Lower leg skin (tissue), 4 donors: ENCODE measurements around the gene OR8G1. TPM values are rescaled to one million over a fixed set of nuclear protein-coding genes. Genes with fewer than 3 reads are reported as not detected.
"Not testable (repeated sequence)": the region's sequence is repeated elsewhere in the genome, so short reads cannot be mapped to it uniquely, and the experiment has no call there.

ENCODE experiments used
- DNase-seq, 2 donors: peaks; one replicate each; pipeline ENCODE4 v3.0.0-alpha.2; 2019; ENCODE audit warnings: low spot score in 2 of 2
- H3K4me3 ChIP-seq: fragments of 200-600 bp; sonication (generic); 2 replicates; pipeline ENCODE4 v1.5.1; 2017; ENCODE audit warnings: mild to moderate bottlenecking, low read depth; ENCODE audit not compliant: poor library complexity, severe bottlenecking
- CTCF ChIP-seq, 3 donors: fragments of 450-650 bp; IDR thresholded peaks; one replicate each; pipeline ENCODE4 v1.5.1; 2016; ENCODE audit warnings: antibody characterized with exemption in 3 of 3, mild to moderate bottlenecking in 3 of 3, moderate library complexity in 2 of 3
- POLR2A ChIP-seq, 2 donors: fragments of 450-650 bp; IDR thresholded peaks; one replicate each; pipeline ENCODE4 v1.6.1; 2016 to 2017; ENCODE audit warnings: antibody characterized with exemption in 2 of 2, mild to moderate bottlenecking in 1 of 2, moderate library complexity in 1 of 2
- WGBS, 2 donors: methylation state at CpG; one replicate each; pipeline ENCODE4 v1.1.5; 2018; 5-methylcytosine and 5-hydroxymethylcytosine counted together
- intact Hi-C: fragments of 100-400 bp; cut with DNase I; formaldehyde crosslinking; loops from one replicate; pipeline ENCODE4 v1.15.0; 2023; ENCODE audit warnings: low total_unique reads
- total RNA-seq, 4 donors: library from RNA; depleted of rRNA; stranded (reverse); fragments of >200 nt; gene quantifications; one replicate each; pipeline ENCODE4 v1.1.0, GENCODE V29; 2016

OR8G1 gene
- total RNA-seq, 4 donors from 2014 or later = not detected

DNA sequence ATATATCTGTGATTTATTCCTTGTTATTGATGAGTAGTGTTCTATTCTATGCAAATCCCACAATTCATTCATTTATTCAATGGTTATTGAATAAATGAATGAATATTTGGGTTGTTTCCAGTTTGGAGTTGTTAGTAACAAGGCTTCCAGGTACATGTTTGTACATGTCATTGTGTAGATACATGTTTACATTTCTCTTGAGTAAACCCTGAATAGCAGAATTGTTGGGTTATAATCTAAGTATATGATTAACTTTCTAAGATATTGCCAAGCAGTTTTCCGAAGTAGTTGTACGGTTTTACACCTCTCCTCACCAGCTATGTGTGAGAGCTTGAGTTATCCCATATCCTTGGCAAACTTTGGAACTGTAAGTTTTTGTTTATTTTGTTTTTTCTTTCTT, 18.5 kb upstream of the OR8G1 start:
- TF ChIP-seq POLR2A (IDR thresholded peaks at IDR 0.05) = no peak
- no peak for TF ChIP-seq CTCF (IDR thresholded peaks at IDR 0.05)
- H3K4me3 ChIP-seq = no peak overlapping the region
- intact Hi-C loops = no loop called here
- 51 to 56% methylated on average over 2 of the region's 2 CpGs for WGBS, 2 donors
- DNase-seq = no peak

GRCh38 chr11:124224618-124225423, 16.1 kb upstream of the OR8G1 start:
- DNase-seq, H3K4me3 ChIP-seq, intact Hi-C loops: not testable (repeated sequence)
- WGBS, 2 donors = 68 to 69% methylated on average over 9 of the region's 9 CpGs

- TF ChIP-seq CTCF (IDR thresholded peaks at IDR 0.05) = no peak
- TF ChIP-seq POLR2A (IDR thresholded peaks at IDR 0.05) = no peak
- no peak for DNase-seq
- WGBS, 2 donors = 74 to 93% methylated on average over 1 of the region's 1 CpG
- no peak overlapping the region for H3K4me3 ChIP-seq
- intact Hi-C loops = no loop called here
Observed at GRCh38 chr11:124225471-124225870, 15.4 kb upstream of the OR8G1 start.

GRCh38 chr11:124233376-124233775, 7.5 kb upstream of the OR8G1 start:
- intact Hi-C loops = no loop called here
- WGBS, 2 donors = 3 to 53% methylated on average over 1 of the region's 1 CpG
- H3K4me3 ChIP-seq = no peak overlapping the region
- TF ChIP-seq POLR2A (IDR thresholded peaks at IDR 0.05) (no peak), CTCF (IDR thresholded peaks at IDR 0.05) (no peak)
- no peak for DNase-seq

- no peak for TF ChIP-seq CTCF (IDR thresholded peaks at IDR 0.05)
- TF ChIP-seq POLR2A (IDR thresholded peaks at IDR 0.05) = no peak
- WGBS, 2 donors = 60 to 67% methylated on average over 5 of the region's 5 CpGs
- H3K4me3 ChIP-seq = no peak overlapping the region
- DNase-seq = no peak
- intact Hi-C loops = no loop called here
Observed at GRCh38 chr11:124238512-124238911, 2.4 kb upstream of the OR8G1 start.

DNA sequence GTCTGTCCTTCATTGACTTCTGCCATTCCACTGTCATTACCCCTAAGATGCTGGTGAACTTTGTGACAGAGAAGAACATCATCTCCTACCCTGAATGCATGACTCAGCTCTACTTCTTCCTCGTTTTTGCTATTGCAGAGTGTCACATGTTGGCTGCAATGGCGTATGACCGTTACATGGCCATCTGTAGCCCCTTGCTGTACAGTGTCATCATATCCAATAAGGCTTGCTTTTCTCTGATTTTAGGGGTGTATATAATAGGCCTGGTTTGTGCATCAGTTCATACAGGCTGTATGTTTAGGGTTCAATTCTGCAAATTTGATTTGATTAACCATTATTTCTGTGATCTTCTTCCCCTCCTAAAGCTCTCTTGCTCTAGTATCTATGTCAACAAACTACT, 9.0 kb downstream of the OR8G1 start:
- 61 to 74% methylated on average over 3 of the region's 3 CpGs for WGBS, 2 donors
- DNase-seq, H3K4me3 ChIP-seq, intact Hi-C loops: not testable (repeated sequence)

GRCh38 chr11:124256076-124256475, 15.2 kb downstream of the OR8G1 start, which contains the start of gene OR8G5:
Gene OR8G5, plus strand, starts transcription at chr11:124256376. Its CDS starts 8,556 bp downstream, at chr11:124264932.
- DNase-seq = no peak
- TF ChIP-seq POLR2A (IDR thresholded peaks at IDR 0.05) (no peak), CTCF (IDR thresholded peaks at IDR 0.05) (no peak)
- intact Hi-C loops = no loop called here
- WGBS, 2 donors = 42 to 52% methylated on average over 4 of the region's 4 CpGs
- no peak within 1 kb of the TSS for H3K4me3 ChIP-seq

GRCh38 chr11:124265041-124265440, 24.1 kb downstream of the OR8G1 start:
- DNase-seq, H3K4me3 ChIP-seq, intact Hi-C loops: not testable (repeated sequence)
- 53 to 64% methylated on average over 4 of the region's 4 CpGs for WGBS, 2 donors

- WGBS, 2 donors = 50 to 51% methylated on average over 7 of the region's 7 CpGs
- H3K4me3 ChIP-seq, intact Hi-C loops, DNase-seq: not testable (repeated sequence)
Observed at GRCh38 chr11:124270886-124271285, 30.0 kb downstream of the OR8G1 start.
